ENCODE results near the gene CUL4A.

- TF ChIP-seq CTCF (IDR thresholded peaks at IDR 0.05) (no peak), POLR2A (IDR thresholded peaks at IDR 0.05) (no peak)
Observed at GRCh38 chr13:113168211-113168610, 41.2 kb upstream of the CUL4A start.

Measured in Peyer's patch (tissue), 4 donors.